Measurements from ENCODE around the gene METTL1. TPM values are rescaled to one million over a fixed set of nuclear protein-coding genes. Genes with fewer than 3 reads are reported as not detected.

Gene METTL1
- total and polyA plus RNA-seq, 2 experiments from 2014 or later = 18.9 to 39.5 TPM

DNA sequence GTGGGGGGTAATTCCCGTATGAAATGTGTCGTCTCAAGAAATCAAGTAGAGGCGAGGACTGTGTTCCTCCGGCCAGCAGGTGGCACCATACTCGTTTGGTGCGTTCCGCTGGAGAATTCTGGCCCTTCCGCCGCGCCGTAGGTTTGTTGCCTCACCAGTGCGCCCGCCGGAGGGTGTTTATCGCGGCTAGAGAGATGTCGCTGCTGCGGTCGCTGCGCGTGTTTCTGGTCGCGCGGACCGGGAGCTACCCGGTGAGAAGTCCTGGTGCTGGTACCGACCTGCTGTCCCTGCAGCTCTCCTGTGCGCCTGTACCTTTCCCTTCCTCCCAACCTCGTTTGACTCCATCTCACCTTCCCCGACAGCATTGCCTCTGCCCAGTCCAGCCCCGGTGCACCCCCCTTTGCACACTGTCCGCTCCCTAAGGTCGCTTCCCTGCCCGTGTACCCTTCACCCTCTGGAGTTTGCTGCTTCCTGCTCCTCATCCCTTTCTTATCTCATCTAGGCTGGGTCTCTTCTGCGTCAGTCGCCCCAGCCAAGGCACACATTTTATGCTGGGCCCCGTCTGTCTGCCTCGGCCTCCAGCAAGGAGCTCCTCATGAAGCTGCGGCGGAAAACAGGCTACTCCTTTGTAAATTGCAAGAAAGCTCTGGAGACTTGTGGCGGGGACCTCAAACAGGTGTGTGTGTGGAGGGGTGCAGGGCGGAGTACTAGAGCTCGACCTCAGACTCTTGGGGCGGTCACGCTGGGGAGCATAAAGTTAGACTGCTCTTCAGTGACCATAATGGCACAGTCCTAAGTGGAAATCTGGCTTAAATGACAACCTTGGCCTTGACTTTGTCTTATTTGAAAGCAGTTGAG is 10.9 kb upstream of the METTL1 start, which contains the start of gene TSFM:
Gene TSFM (plus strand): TSS at position 180 of the 858 bp plus-strand sequence. CDS start 15 bp downstream, at position 195.
- H3K27ac ChIP-seq (ENCODE audit: low read depth) = 0 out of 2 replicates have a peak within 1 kb of the TSS, but pooled peaks have one; percentile 65

More for the DNA sequence above, 10.9 kb upstream of the METTL1 start, which contains the start of gene TSFM:
- peak; percentile 91 for TF ChIP-seq POLR2AphosphoS5 (IDR thresholded peaks at IDR 0.05; ENCODE audit: low read depth)
- no peak for TF ChIP-seq ZNF114 (CRISPR knock-in tag; IDR thresholded peaks at IDR 0.05)
- TF ChIP-seq EZH2phosphoT487 (IDR thresholded peaks at IDR 0.05; ENCODE audit: unreplicated experiment) = no peak
- peak; percentile 86 for TF ChIP-seq CREB1 (CRISPR knock-in tag; IDR thresholded peaks at IDR 0.05; ENCODE audit: low read depth)
- TF ChIP-seq JUNB (IDR thresholded peaks at IDR 0.05; ENCODE audit: unreplicated experiment) = no peak
- no peak for TF ChIP-seq NANOG (IDR thresholded peaks at IDR 0.05; ENCODE audit: borderline replicate concordance)
- no peak for TF ChIP-seq STAT1 (IDR thresholded peaks at IDR 0.05; ENCODE audit: unreplicated experiment)
- TF ChIP-seq EZH2 (IDR thresholded peaks at IDR 0.05; ENCODE audit: low read depth, unreplicated experiment) = no peak
- peak; percentile 19 for TF ChIP-seq REST (IDR thresholded peaks at IDR 0.05; ENCODE audit: unreplicated experiment)
- TF ChIP-seq ZNF331 (CRISPR knock-in tag; IDR thresholded peaks at IDR 0.05; ENCODE audit: low read depth) = no peak
- no peak for TF ChIP-seq ZNF462 (CRISPR knock-in tag; IDR thresholded peaks at IDR 0.05)
- TF ChIP-seq, protein P1, sequence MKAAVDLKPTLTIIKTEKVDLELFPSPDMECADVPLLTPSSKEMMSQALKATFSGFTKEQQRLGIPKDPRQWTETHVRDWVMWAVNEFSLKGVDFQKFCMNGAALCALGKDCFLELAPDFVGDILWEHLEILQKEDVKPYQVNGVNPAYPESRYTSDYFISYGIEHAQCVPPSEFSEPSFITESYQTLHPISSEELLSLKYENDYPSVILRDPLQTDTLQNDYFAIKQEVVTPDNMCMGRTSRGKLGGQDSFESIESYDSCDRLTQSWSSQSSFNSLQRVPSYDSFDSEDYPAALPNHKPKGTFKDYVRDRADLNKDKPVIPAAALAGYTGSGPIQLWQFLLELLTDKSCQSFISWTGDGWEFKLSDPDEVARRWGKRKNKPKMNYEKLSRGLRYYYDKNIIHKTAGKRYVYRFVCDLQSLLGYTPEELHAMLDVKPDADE (IDR thresholded peaks at IDR 0.05) = peak; percentile 75
- TF ChIP-seq, protein P2, sequence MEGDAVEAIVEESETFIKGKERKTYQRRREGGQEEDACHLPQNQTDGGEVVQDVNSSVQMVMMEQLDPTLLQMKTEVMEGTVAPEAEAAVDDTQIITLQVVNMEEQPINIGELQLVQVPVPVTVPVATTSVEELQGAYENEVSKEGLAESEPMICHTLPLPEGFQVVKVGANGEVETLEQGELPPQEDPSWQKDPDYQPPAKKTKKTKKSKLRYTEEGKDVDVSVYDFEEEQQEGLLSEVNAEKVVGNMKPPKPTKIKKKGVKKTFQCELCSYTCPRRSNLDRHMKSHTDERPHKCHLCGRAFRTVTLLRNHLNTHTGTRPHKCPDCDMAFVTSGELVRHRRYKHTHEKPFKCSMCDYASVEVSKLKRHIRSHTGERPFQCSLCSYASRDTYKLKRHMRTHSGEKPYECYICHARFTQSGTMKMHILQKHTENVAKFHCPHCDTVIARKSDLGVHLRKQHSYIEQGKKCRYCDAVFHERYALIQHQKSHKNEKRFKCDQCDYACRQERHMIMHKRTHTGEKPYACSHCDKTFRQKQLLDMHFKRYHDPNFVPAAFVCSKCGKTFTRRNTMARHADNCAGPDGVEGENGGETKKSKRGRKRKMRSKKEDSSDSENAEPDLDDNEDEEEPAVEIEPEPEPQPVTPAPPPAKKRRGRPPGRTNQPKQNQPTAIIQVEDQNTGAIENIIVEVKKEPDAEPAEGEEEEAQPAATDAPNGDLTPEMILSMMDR (conservative IDR thresholded peaks at IDR 0.05; ENCODE audit: low read depth in 2 of 2) = peak; percentile 80 to 91
- Histone ChIP-seq H4K20me1 (replicated peaks; ENCODE audit: insufficient read depth) (peaks cover 7% of the 10 kb centered on the region), H3K27me3 (ENCODE audit: insufficient read depth) (no peaks in the 10 kb centered on the region), H3K4me1 (ENCODE audit: insufficient read depth) (peaks cover 5% of the 10 kb centered on the region; the same call in 1 of the 2 replicates), H3K79me2 (replicated peaks; ENCODE audit: insufficient read depth) (peaks cover 18% of the 10 kb centered on the region), H3F3A (replicated peaks; ENCODE audit: low read depth) (no peaks in the 10 kb centered on the region), H3K4me2 (peak within 1 kb of the TSS; percentile 98), H3K9me2 (ENCODE audit: insufficient read depth) (no peaks in the 10 kb centered on the region), H3K36me3 (ENCODE audit: insufficient read depth) (peaks cover 20% of the 10 kb centered on the region; the same call in 1 of the 2 replicates), H2AFZ (peak within 1 kb of the TSS; percentile 73), H3K4me3 (peak within 1 kb of the TSS; percentile 100)
- H3K27ac Mint-ChIP-seq = peak within 1 kb of the TSS; percentile 97
- H3K9me3 Mint-ChIP-seq = no peaks in the 10 kb centered on the region
- H3K4me1 Mint-ChIP-seq = peaks cover 4% of the 10 kb centered on the region; the same call in 1 of the 3 replicates
- H3K4me3 Mint-ChIP-seq = peak within 1 kb of the TSS; percentile 100
- ATAC-seq (peak; percentile 92), DNase-seq (ENCODE audit: low spot score) (peak; percentile 99)
- H3K27me3 Mint-ChIP-seq (ENCODE audit: insufficient read depth, low read depth, poor library complexity) = peaks cover 5% of the 10 kb centered on the region
- H3K36me3 Mint-ChIP-seq (ENCODE audit: low read depth) = peaks cover 29% of the 10 kb centered on the region
